HepG2 (cell line): ENCODE results near the gene ZNF512B. TPM values are rescaled to one million over a fixed set of nuclear protein-coding genes. Genes with fewer than 3 reads are reported as not detected.

ENCODE experiments used
- ATM ChIP-seq: fragments of 450-650 bp; IDR thresholded peaks from 2 replicates; pipeline ENCODE4 v1.7.1; 2017; ENCODE audit warnings: mild to moderate bottlenecking, borderline replicate concordance
- DMTF1 ChIP-seq: sonication (generic); formaldehyde crosslinking; IDR thresholded peaks from 2 replicates; pipeline ENCODE4 v1.4.0; 2020; ENCODE audit warnings: mild to moderate bottlenecking, missing genetic modification reagents
- FOSL2 ChIP-seq: sonication (generic); formaldehyde crosslinking; IDR thresholded peaks from 2 replicates; pipeline ENCODE4 v1.4.0; 2020; ENCODE audit warnings: missing genetic modification reagents
- MYPOP ChIP-seq: sonication (generic); formaldehyde crosslinking; IDR thresholded peaks from 2 replicates; pipeline ENCODE4 v1.8.1; 2023; ENCODE audit warnings: mild to moderate bottlenecking, moderate library complexity, missing genetic modification reagents
- PHF8 ChIP-seq: sonication (generic); formaldehyde crosslinking; IDR thresholded peaks from 2 replicates; pipeline ENCODE4 v1.5.0; 2020; ENCODE audit warnings: missing genetic modification reagents
- RARG ChIP-seq: sonication (generic); formaldehyde crosslinking; IDR thresholded peaks from 2 replicates; pipeline ENCODE4 v1.4.0; 2020; ENCODE audit warnings: low read depth, mild to moderate bottlenecking, missing genetic modification reagents
- ZNF318 ChIP-seq: sonication (generic); formaldehyde crosslinking; IDR thresholded peaks from 2 replicates; pipeline ENCODE4 v1.4.0; 2020; ENCODE audit warnings: mild to moderate bottlenecking, missing genetic modification reagents
- ZNF598 ChIP-seq: sonication (generic); formaldehyde crosslinking; IDR thresholded peaks from 2 replicates; pipeline ENCODE4 v1.5.1; 2020; ENCODE audit warnings: mild to moderate bottlenecking, missing genetic modification reagents, borderline replicate concordance
- polyA plus RNA-seq, 8 experiments: library from polyadenylated mRNA; depleted of rRNA in 3 of 8; stranded (reverse) in 7 of 8; unstranded in 1 of 8; fragments of >200 nt; fragmentation: Illumina TruSeq in 4 of 8; extraction: Trizol in 4 of 8; gene quantifications; 2 replicates each; pipeline versions ENCODE4 v1.2.1 to v1.2.3, GENCODE V29; 2011 to 2016; ENCODE audit warnings: low read depth in 4 of 8, missing spikeins in 1 of 8, mixed read lengths in 1 of 8; ENCODE audit not compliant: insufficient read depth in 1 of 8
- total RNA-seq, 5 experiments: library from RNA; depleted of rRNA; stranded (reverse); fragments of >200 nt; fragmentation: Illumina TruSeq; extraction: Trizol; gene quantifications; 2 replicates each; pipeline ENCODE4 v1.2.3, GENCODE V29; 2016; ENCODE audit warnings: low read depth in 1 of 5
- TF ChIP-seq, protein P1 (sequence below): sonication (generic); formaldehyde crosslinking; IDR thresholded peaks from 2 replicates; pipeline ENCODE4 v1.5.1; 2020; ENCODE audit warnings: mild to moderate bottlenecking, missing genetic modification reagents, moderate library complexity

The ZNF512B gene
- total and polyA plus RNA-seq, 2 of the 13 experiments (the other 11 are each of a cell fraction or from before 2014, with no cell fraction given), result 11.5 to 30.6 TPM

GRCh38 chr20:63955827-63956663, 13.7 kb downstream of the ZNF512B start, which contains the start of gene UCKL1 (continued):
- peak; percentile 72 for TF ChIP-seq MYPOP (CRISPR knock-in tag)
- TF ChIP-seq ZNF598 (CRISPR knock-in tag), result peak; percentile 99
- TF ChIP-seq, protein P1, sequence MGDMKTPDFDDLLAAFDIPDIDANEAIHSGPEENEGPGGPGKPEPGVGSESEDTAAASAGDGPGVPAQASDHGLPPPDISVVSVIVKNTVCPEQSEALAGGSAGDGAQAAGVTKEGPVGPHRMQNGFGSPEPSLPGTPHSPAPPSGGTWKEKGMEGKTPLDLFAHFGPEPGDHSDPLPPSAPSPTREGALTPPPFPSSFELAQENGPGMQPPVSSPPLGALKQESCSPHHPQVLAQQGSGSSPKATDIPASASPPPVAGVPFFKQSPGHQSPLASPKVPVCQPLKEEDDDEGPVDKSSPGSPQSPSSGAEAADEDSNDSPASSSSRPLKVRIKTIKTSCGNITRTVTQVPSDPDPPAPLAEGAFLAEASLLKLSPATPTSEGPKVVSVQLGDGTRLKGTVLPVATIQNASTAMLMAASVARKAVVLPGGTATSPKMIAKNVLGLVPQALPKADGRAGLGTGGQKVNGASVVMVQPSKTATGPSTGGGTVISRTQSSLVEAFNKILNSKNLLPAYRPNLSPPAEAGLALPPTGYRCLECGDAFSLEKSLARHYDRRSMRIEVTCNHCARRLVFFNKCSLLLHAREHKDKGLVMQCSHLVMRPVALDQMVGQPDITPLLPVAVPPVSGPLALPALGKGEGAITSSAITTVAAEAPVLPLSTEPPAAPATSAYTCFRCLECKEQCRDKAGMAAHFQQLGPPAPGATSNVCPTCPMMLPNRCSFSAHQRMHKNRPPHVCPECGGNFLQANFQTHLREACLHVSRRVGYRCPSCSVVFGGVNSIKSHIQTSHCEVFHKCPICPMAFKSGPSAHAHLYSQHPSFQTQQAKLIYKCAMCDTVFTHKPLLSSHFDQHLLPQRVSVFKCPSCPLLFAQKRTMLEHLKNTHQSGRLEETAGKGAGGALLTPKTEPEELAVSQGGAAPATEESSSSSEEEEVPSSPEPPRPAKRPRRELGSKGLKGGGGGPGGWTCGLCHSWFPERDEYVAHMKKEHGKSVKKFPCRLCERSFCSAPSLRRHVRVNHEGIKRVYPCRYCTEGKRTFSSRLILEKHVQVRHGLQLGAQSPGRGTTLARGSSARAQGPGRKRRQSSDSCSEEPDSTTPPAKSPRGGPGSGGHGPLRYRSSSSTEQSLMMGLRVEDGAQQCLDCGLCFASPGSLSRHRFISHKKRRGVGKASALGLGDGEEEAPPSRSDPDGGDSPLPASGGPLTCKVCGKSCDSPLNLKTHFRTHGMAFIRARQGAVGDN (CRISPR knock-in tag), result peak; percentile 97
- peak; percentile 98 for TF ChIP-seq PHF8 (CRISPR knock-in tag)
- peak; percentile 94 for TF ChIP-seq DMTF1 (CRISPR knock-in tag)
- TF ChIP-seq RARG (CRISPR knock-in tag), result peak; percentile 99
- peak; percentile 96 for TF ChIP-seq ZNF318 (CRISPR knock-in tag)
- no peak for TF ChIP-seq ATM
- peak; percentile 56 for TF ChIP-seq FOSL2 (CRISPR knock-in tag)
